Thyroid gland (tissue), 4 donors: Measurements from ENCODE around the gene VOPP1.

Source experiments
- CTCF ChIP-seq, 6 experiments: fragments of 200-600 bp in 3 of 6; fragments of 450-650 bp in 3 of 6; sonication (generic) in 3 of 6; IDR thresholded peaks; one replicate each; pipeline ENCODE4 v1.5.1; 2016 to 2019; ENCODE audit warnings: antibody characterized with exemption in 6 of 6, mild to moderate bottlenecking in 2 of 6, inconsistent platforms in 1 of 6, moderate library complexity in 1 of 6
- POLR2A ChIP-seq, 2 donors: fragments of 450-650 bp; IDR thresholded peaks; one replicate each; pipeline ENCODE4 v1.6.1; 2017; ENCODE audit warnings: antibody characterized with exemption in 2 of 2, mild to moderate bottlenecking in 2 of 2, moderate library complexity in 1 of 2

DNA sequence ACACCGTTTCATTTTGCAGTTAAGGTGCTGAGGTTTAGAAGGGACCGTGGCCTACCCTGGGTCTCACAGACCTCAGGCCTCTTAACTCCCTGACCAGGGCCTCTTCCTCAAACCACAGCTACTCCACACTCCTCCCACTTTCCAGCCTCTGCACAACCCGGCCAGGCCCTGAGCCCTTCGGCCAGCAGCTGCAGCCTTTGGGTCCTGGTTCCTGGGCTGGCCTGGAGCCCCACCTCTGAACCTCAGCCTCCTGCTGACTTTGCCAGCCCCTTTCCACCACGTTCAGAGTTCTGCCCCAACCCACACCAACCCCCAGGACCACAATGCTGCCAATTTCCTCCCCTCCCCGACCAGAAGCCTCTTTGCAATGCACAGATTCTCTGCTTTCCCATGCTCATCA lies 84.1 kb downstream of the VOPP1 start:
- no peak for TF ChIP-seq POLR2A (IDR thresholded peaks at IDR 0.05)
- no peak for TF ChIP-seq CTCF (IDR thresholded peaks at IDR 0.05)
